DND-41 (cell line): ENCODE data around the gene EPB41L2.

Source experiments
- EZH2 ChIP-seq: IDR thresholded peaks from 3 replicates; pipeline ENCODE4 v1.6.1; 2012; ENCODE audit warnings: borderline replicate concordance, low read depth, mild to moderate bottlenecking, moderate library complexity, low read length, inconsistent platforms; ENCODE audit not compliant: severe bottlenecking
- TF ChIP-seq, protein P1 (sequence below): IDR thresholded peaks from 2 replicates; pipeline ENCODE4 v1.5.1; 2012; ENCODE audit warnings: borderline replicate concordance, low read length, moderate library complexity, mild to moderate bottlenecking; ENCODE audit not compliant: poor library complexity, severe bottlenecking; ENCODE audit errors: extremely low read depth

DNA sequence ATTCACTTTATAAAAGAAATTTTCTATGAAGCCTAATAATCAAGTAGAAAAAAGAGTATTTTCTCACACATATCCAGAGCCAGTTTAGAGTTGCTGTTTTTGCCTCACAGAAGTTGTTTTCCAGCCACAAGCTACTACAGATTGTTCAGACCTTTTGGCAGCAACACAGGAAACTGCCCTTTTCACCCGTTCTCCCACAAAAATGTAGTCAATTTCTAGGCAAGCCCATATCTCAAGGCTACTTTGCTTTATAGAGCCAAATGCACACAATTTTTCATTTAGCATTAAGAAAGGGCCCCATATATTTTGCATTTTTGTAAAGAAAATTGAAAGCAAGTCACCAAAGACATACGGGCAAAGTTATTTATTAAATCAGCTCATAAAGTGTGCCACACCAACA, 49.5 kb downstream of the EPB41L2 start:
- TF ChIP-seq, protein P1, sequence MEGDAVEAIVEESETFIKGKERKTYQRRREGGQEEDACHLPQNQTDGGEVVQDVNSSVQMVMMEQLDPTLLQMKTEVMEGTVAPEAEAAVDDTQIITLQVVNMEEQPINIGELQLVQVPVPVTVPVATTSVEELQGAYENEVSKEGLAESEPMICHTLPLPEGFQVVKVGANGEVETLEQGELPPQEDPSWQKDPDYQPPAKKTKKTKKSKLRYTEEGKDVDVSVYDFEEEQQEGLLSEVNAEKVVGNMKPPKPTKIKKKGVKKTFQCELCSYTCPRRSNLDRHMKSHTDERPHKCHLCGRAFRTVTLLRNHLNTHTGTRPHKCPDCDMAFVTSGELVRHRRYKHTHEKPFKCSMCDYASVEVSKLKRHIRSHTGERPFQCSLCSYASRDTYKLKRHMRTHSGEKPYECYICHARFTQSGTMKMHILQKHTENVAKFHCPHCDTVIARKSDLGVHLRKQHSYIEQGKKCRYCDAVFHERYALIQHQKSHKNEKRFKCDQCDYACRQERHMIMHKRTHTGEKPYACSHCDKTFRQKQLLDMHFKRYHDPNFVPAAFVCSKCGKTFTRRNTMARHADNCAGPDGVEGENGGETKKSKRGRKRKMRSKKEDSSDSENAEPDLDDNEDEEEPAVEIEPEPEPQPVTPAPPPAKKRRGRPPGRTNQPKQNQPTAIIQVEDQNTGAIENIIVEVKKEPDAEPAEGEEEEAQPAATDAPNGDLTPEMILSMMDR: no peak
- no peak for TF ChIP-seq EZH2
